Activated CD4-positive, alpha-beta T cell treated with anti-CD3 and anti-CD28 coated beads, Interleukin-2, amount 50 U/mL, for 4 hours (primary cell): ENCODE measurements around the gene MEX3D.

Experiments
- DNase-seq, 2 experiments: peaks; one replicate each; pipeline ENCODE4 v3.0.0-alpha.2; 2020

MEX3D gene

DNA sequence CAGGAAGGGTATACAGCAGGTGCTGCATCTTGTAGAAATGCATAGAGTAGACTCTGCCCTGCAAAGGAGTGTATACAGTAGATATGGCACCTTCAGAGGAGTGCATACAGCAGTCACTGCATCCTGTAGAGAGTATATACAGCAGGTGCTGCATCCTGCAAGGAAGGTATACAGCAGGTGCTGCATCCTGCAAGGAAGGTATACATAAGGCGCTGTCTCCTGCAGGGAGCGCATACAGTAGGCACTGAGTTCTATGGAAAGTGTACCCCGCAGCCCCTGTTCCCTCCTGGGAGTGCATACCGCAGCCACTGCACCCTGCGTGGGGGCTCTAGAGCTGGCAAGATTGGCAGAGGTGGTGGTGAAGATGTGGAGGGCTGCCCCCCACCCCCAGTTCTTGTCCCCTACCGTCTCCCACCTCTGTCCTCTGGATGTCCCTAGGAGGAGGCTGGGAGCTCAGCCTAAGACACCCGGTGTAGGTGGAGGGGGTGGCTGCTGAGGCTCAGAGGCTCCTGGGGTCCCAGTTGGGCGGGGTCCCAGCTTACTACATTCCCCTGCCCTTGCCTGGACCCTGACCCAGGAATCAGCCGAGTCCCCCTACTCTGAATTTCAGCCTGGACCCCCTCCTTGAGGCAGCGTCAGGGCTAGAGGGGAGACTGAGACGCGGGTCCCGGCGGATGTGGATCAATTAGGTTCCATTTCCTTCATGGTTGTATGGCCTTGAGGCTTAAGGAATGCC, 53.0 kb downstream of the MEX3D start:
- no peak for DNase-seq

DNA sequence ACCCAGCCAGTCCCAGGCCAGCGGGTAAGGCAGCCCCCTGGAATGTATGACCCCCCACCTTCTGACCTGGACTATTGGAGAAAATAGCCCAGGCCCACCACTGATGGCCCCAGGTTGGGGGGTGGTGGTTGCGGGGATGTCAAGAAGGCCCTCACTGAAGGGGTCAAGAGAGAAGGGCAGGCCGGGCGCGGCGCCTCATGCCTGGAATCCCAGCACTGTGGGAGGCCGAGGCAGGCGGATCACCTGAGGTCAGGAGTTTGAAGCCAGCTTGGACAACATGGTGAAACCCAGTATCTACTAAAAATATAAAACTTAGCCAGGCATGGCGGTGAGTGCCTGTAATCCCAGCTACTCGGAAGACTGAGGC, 53.8 kb downstream of the MEX3D start:
- no peak for DNase-seq

DNA sequence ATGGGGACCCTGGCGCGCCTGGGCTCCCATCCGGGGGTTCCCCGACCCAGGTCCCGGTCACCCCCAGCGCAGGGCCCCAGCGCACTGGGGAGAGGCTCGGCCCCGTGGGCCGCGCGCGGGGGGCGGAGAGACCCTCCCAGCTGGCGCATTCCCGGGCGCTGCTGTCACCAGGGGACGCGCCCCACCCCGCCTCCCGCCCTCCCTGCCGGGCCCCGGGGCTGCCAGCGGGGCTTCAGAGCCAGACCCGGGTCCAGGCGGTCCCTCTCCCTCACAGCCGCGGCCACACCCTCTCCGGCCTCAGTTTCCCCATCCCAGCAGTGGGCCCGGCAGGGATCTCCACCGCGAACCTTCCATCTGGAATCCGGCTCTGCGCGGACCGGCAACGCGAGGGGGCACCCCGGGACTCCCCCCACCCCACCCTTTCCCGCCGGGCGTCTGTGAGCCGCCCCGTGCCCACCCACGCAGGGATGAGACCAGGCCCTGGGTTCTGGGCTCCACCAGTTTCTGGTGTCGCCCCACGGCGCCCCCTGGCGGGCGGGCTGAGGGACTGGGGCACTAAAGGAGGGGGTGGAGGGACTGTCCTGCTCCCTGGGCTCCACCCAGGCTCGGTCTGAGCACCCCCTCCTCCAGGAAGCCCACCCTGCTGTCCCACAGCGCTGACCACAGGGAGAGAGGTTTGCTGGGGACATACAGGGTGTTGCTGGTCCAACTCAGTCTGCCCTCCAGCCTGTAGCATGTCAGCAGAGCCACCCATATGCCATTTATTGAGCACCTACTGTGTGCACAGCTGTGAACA, 54.4 kb downstream of the MEX3D start:
- peak; percentile 57 to 62 for DNase-seq

DNA sequence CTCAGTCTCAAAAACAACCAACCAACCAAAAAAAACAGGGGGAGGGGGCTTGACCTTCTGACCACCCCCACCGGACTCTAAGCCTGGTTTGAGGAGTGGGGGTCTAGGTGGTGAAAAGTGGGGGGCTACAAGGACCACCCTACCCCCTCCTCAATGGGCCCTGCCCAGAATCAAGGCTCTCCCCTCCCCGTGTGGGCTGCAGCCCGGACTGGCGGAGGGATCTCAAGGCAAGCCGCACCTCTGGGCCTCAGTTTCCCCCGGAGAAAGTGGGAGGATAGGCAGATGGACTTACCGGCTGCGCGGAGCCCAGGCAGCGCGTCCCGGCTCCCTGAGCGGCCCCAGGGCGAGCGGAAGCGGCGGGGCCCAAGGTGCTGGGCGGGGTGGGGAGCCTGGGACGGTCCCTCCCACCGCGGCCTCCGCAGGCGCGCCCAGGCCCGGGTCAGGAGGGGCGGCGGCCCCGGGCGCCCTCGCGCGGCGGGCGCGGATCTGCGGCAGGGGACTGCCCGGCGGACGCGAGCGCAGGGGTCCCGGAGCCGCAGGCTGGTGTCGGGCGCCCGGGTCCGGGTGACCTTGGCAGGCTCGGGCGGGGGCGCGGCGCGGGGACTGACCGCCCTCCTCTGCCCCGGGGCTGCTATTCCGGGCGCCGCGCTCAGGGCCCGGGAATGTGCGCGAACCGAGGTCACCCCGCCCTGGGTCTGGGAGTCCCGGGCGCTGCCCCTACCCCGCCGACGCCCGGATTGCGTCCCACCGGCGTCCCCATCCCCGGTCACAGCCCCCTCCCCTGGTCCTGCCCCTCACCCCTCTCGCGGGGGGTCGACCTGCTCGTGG, 55.2 kb downstream of the MEX3D start, which contains the start of gene ADAMTSL5:
Gene ADAMTSL5 (minus strand): TSS at position 349 of the 828 bp plus-strand sequence. CDS start 2,076 bp downstream, outside the sequence.
- peak; percentile 35 to 40 for DNase-seq

DNA sequence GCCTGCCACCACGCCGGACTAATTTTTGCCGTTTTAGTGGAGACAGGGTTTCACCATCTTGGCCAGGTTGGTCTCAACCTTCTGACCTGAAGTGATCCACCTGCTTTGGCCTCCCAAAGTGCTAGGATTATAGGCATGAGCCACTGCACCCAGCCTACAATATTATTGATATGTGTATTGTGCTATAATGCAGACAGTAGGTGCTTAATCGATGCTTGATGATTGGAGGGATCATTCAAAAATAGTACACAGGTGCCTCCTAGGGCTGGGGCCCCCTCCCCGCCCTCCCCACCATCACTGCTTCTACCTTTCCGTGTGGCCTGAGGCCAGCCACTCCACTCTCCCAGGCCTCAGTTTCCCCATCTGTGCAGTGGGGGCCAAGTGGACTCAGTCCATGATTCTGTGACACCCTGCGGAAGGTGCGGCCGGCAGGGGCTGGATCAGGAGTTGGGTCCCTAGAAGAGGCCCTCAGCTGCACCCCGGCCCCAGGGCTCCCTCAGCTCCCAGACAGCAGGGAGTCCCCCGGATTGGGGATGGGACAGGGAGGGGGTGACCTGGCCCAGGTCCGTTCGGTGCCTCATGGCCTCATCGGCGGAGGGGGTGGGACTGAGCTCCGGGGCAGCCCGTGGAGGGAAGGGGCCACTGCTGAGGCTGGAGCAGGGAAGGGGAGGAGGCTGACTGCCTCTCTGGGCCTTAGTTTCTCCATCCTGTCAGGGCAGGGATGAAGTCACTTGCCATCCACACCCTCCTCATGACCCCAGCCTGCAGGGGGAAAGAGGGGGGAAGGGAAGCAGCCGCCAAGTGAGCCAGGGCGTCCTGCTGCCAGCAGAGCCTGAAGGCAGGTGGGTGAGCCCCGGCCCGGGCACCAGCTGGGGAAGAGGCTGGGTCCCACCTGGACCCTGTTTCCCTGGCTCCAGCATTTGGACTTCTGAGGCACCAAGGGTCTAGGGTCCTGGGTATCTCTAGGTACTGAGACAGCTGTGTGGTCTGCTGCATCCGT, 56.5 kb downstream of the MEX3D start:
- DNase-seq = no peak

DNA sequence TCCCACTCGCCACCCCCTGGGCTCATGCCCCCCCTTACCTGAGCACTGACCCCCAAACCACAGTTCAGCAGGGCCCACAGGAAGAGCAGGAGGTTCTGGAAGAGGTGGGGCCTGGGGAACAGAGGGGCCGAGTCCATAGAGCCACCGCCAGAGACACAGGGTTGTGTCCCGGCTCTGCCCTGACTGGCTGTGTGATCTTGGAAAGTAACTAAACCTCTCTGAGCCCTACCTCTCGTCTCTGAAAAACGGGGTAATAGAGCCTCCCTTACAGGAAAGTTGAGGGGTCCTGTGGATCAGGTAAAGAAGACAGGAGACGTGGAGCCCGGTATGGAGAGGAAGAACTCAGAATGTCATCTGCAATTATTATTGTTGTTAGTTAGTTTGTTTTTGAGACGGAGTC, 57.3 kb downstream of the MEX3D start:
- no peak for DNase-seq

DNA sequence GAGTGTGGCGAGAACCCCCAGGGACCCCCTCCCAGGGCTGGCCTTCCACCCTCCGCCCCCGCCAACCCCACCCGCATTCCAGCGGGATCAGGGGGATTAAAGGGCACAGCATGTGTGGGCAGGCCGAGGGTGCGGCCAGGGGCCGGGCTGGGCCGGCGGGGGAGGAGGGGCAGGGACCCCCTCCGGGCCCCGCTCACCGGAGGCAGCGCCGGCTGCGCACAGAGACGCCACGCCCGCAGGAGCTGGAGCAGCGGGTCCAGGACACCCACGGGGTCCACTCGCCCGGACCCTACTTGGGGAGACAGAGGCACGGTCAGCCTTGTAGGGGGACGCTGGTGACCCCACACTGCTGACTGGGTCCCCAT, 57.7 kb downstream of the MEX3D start:
- no peak for DNase-seq

DNA sequence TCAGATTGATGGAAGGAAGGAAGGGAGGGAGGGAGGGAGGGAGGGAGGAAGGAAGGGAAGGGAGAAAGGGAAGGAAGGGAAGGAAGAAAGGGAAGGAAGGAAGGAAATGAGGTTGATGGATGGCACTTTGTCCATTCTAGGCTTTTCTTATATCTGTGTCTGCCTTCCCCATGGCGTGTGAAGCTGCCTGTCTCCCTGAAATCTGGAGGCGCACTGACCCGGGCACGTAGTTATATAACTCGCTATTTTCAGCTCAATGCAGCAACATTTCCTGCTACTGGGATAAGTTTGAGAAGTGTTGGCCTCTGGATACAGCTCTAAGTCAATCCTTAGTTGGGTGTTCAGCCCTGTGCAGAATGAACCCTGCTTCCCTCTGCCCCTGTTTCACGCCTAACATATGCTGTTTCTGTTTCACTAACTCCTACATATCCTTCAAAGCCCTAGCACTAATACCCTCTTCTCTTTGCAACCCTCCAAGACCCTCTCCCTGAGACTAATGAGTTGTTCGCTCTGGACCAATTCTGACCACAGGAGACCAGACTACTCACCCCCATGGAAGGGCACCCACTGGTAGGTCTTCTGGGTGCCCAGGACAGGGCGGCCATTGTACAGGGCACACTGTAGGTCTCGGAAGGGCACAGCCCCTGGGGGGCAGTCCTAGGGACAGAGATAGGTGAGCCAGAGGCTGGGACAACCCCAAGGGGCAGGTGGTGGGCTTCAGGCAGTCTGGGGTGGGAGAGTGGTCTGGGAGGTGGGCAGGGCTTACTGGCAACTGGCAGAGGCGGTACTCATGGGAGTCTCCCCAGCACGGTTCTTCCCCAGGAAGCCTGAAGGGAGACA, 58.3 kb downstream of the MEX3D start:
- no peak for DNase-seq

DNA sequence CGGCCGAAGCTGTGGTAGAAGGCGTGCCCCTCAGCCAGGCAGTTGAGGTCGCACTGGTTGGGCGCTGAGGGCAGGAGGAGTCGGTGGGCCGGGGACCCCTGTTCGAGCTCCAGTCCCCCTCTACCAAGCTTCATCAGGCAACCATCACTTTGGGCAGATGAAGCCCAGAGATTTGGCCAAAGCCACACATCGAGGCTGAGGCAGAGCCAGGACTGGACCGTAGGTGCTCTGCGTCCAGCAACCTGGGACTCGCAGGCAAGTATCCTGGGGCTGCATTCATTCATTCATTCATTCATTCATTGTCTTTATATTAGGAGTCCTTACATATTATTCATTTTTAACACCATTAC, 59.6 kb downstream of the MEX3D start:
- no peak for DNase-seq

DNA sequence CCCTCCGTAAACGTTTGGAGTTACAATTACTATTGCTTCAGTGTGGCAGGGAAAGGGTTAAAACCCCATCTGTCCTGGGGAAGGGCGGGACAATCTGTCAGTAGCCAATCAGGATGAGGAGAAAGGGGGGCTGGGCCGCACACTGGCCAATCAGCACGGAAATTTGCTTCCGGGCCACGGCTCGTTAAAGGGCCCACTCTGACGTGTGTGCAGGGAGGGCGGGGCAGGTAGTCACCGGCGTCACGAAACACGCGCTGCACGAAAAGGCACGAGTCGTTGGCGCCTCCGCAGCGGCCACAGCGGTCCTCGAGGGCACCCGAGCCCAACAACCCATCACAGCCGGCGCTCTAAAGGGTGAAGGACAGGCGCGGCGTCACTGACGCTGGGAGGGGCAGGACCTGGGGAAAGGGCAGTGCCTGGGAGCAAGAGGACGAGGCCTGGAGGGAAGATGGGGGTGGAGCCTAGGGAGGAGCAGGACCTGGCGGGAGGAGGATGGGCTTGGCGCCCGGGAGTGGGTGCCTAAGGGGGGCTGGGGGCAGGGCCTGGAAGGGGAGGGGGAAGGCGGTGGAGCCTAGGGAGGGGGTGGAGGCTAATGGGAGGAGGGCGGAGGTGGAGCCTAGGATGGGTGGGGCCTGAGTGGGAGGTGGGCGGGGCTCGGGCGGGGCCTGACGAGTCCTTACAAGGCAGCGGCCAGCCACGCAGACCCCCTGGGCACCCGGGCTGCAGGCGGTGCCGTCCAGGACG, 60.2 kb downstream of the MEX3D start:
- DNase-seq = peak; percentile 92

DNA sequence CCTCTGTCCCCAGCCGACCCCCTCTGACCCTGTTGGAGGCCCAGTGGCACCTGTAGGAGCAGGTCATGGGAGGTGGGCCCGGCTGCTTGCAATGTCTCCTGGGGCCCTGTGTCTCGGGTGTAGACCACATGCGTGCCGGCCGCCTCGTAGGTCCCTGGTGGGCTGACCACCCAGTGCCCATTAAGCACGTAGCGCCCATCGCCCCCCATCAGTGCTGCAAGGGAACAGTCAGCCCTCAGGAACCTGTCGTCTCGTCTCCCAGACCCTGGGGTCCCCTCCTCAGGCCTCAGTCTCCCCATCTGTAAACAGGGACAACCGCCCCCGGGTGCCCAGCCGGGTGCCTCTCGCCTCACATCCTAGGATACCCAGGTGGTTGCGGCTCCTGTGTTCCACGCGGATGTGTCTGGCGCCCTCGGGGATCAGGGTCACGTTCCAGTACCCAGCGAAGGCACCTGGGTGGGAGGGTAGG, 60.9 kb downstream of the MEX3D start:
- DNase-seq = no peak

DNA sequence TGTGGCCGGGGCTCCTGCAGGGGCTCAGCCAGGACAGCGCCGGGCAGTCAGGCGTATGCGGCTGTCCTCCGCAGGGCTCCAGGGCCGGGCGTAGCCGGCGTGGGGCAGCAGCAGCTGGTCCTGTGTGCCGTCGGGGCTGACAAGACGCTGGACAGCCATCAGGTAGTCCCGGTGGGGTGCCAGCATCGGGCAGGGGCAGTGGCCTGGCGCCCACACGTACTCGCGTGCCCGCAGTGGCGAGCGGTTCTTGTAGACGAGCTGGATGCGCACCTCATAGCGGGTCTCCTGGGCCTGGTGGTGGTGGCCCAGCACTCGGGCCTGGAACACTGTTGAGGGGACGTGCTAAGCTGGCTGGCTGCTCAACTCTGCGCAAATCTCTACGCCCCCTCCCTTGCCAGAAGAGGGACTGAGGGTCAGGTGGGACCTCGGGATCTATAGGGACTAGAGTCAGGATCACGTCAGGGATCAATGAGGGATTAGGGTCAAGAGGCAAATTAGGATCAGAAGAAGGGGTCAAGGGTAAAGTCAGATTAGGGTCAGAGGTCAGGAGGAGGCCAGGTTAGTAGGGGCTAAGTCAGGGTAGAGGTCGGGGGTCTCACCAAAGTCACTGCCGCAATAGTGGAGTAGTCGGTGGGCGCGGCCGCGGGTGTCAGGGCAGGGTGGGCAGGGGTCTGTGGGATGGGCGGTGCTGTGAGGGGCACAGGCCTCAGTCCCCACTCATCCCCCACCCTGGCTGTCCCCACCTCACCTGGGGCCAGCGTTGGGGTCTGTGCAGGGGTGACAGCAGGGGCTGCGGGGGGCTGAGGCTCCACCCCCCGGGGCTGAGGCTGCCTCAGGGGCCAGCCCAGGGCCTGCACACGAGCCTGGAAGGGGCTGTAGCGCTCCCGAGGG, 61.9 kb downstream of the MEX3D start:
- DNase-seq = no peak

DNA sequence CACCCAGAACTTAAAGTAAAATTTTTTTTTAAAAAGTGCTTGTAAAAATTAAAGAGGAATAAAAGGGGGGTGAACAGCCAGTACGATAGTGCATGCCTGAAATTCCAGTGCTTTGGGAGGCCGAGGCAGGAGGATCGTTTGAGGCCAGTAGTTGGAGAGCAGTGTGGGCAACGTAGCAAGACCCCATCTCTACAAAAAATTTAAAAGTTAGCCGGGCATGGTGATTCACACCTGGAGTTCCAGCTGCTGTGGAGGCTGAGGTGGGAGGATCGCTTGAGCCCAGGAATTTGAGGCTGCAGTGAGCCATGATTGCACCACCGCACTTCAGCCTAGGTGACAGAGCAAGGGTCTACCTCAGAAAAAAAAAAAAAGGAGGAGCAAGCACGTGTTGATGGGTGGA, 63.1 kb downstream of the MEX3D start:
- DNase-seq = no peak
